ENCODE data around the gene SLC25A31.

The SLC25A31 gene

DNA sequence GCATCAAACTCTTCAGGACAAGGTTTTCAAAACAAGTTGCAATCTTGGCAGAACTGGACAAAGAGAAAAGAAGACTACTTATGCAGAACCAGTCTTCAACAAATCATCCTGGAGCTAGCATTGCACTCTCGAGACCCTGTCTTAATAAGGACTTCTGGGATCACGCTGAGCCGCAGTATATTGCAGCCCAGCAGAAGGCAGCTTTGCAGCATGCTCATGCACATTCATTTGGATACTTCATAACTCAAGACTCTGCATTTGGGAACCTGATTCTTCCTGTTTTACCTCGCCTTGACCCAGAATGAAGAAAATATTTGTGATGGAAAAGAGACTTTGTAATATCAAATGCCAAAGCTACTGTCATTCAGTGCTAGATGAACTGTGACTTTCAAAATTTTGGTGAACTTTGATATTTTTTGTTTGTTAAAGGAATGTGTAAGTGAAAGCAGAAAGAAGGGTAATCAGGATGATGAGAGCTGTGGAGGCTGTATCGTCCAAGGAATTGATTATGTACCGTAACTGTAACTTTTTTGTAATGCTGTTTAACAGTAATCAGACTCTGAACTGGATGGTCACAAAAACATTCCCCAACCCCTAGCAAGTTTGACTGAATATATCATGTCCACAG is 79.1 kb downstream of the SLC25A31 start:
- no peaks in the 10 kb centered on the region for H4K20me1 ChIP-seq (ENCODE audit: low read depth, low read length)
- H3K4me3 ChIP-seq (ENCODE audit: insufficient read depth, low read length, poor library complexity, severe bottlenecking), result no peak overlapping the region
- no peaks in the 10 kb centered on the region for H3K27me3 ChIP-seq (ENCODE audit: low read length)
- no peaks in the 10 kb centered on the region for H3K36me3 ChIP-seq (ENCODE audit: low read length)
- H2AFZ ChIP-seq (ENCODE audit: low read depth, low read length, severe bottlenecking), result no peak overlapping the region
- H3K9me2 ChIP-seq (replicated peaks; ENCODE audit: insufficient read depth, low read length), result no peaks in the 10 kb centered on the region
- no peaks in the 10 kb centered on the region for H3F3A ChIP-seq (ENCODE audit: insufficient read depth)
- TF ChIP-seq EZH2phosphoT487 (conservative IDR thresholded peaks at IDR 0.05; ENCODE audit: low read length), result no peak
- TF ChIP-seq, protein P1, sequence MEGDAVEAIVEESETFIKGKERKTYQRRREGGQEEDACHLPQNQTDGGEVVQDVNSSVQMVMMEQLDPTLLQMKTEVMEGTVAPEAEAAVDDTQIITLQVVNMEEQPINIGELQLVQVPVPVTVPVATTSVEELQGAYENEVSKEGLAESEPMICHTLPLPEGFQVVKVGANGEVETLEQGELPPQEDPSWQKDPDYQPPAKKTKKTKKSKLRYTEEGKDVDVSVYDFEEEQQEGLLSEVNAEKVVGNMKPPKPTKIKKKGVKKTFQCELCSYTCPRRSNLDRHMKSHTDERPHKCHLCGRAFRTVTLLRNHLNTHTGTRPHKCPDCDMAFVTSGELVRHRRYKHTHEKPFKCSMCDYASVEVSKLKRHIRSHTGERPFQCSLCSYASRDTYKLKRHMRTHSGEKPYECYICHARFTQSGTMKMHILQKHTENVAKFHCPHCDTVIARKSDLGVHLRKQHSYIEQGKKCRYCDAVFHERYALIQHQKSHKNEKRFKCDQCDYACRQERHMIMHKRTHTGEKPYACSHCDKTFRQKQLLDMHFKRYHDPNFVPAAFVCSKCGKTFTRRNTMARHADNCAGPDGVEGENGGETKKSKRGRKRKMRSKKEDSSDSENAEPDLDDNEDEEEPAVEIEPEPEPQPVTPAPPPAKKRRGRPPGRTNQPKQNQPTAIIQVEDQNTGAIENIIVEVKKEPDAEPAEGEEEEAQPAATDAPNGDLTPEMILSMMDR (IDR thresholded peaks at IDR 0.05; ENCODE audit: insufficient read depth, low read length, poor library complexity, severe bottlenecking), result no peak
- no peaks in the 10 kb centered on the region for H3K9me3 ChIP-seq (ENCODE audit: insufficient read depth, low read length)
- H3K9ac ChIP-seq (ENCODE audit: low read length), result no peak overlapping the region
- no peaks in the 10 kb centered on the region for H3K79me2 ChIP-seq (ENCODE audit: insufficient read depth, low read length)
- H3K4me2 ChIP-seq (ENCODE audit: low read depth, low read length, poor library complexity, severe bottlenecking), result no peak overlapping the region
- no peak overlapping the region for H3K27ac ChIP-seq (ENCODE audit: low read depth, low read length)

DNA sequence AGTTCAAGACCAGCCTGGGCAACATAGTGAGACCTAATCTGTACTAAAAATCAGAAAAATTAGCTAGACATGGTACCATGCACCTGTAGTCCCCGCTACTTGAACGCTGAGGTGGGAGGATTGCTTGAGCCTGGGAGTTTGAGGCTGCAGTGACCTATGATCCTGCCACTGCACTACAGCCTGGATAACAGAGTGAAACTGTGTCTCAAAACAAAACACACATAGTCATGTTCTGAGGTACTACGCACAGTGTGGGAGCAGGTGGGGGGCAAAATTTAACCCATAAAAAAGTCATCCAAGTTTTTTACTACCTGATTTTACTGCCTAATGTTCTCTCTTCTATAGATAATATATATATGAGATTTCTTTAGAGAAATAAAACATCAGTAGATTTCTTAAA is 80.4 kb downstream of the SLC25A31 start:
- H3K27ac ChIP-seq (ENCODE audit: low read depth, low read length), result no peak overlapping the region
- no peak for TF ChIP-seq EZH2phosphoT487 (conservative IDR thresholded peaks at IDR 0.05; ENCODE audit: low read length)
- TF ChIP-seq, protein P1 (IDR thresholded peaks at IDR 0.05; ENCODE audit: insufficient read depth, low read length, poor library complexity, severe bottlenecking), result no peak
- no peaks in the 10 kb centered on the region for H3K27me3 ChIP-seq (ENCODE audit: low read length)

DNA sequence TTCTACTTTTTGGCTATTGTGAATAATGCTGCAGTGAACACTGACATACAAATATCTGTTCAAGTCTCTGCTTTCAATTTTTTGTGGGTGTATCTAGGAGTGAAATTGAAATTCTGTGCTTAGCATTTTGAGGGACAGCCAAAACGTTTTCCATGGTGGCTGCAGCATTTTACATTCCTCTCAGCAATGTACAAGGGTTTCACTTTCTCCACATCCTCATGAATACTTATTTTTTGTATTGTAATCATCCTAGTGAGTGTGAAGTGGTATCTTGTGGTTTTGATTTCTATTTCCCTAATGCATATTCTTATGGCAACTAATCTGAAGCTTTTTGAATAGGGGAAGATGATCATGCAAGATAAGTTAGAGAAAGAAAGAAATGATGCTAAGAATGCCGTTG is 92.2 kb downstream of the SLC25A31 start:
- no peak overlapping the region for H2AFZ ChIP-seq (ENCODE audit: low read depth, low read length, severe bottlenecking)
- H3K9me3 ChIP-seq (ENCODE audit: insufficient read depth, low read length), result no peaks in the 10 kb centered on the region
- H3K9ac ChIP-seq (ENCODE audit: low read length), result no peak overlapping the region
- no peaks in the 10 kb centered on the region for H3K36me3 ChIP-seq (ENCODE audit: low read length)
- TF ChIP-seq, protein P1 (IDR thresholded peaks at IDR 0.05; ENCODE audit: insufficient read depth, low read length, poor library complexity, severe bottlenecking), result no peak
- TF ChIP-seq EZH2phosphoT487 (conservative IDR thresholded peaks at IDR 0.05; ENCODE audit: low read length), result no peak
- H3F3A ChIP-seq (ENCODE audit: insufficient read depth), result no peaks in the 10 kb centered on the region
- H3K27ac ChIP-seq (ENCODE audit: low read depth, low read length), result no peak overlapping the region
- H4K20me1 ChIP-seq (ENCODE audit: low read depth, low read length), result no peaks in the 10 kb centered on the region
- H3K27me3 ChIP-seq (ENCODE audit: low read length), result no peaks in the 10 kb centered on the region
- H3K9me2 ChIP-seq (replicated peaks; ENCODE audit: insufficient read depth, low read length), result no peaks in the 10 kb centered on the region
- H3K4me3 ChIP-seq (ENCODE audit: insufficient read depth, low read length, poor library complexity, severe bottlenecking), result no peak overlapping the region
- H3K4me2 ChIP-seq (ENCODE audit: low read depth, low read length, poor library complexity, severe bottlenecking), result no peak overlapping the region
- H3K79me2 ChIP-seq (ENCODE audit: insufficient read depth, low read length), result no peaks in the 10 kb centered on the region

More for the DNA sequence above, 80.4 kb downstream of the SLC25A31 start:
- no peaks in the 10 kb centered on the region for H3F3A ChIP-seq (ENCODE audit: insufficient read depth)
- no peak overlapping the region for H2AFZ ChIP-seq (ENCODE audit: low read depth, low read length, severe bottlenecking)
- no peaks in the 10 kb centered on the region for H3K79me2 ChIP-seq (ENCODE audit: insufficient read depth, low read length)
- H3K36me3 ChIP-seq (ENCODE audit: low read length), result no peaks in the 10 kb centered on the region
- no peak overlapping the region for H3K9ac ChIP-seq (ENCODE audit: low read length)
- no peak overlapping the region for H3K4me2 ChIP-seq (ENCODE audit: low read depth, low read length, poor library complexity, severe bottlenecking)
- no peaks in the 10 kb centered on the region for H4K20me1 ChIP-seq (ENCODE audit: low read depth, low read length)
- no peaks in the 10 kb centered on the region for H3K9me3 ChIP-seq (ENCODE audit: insufficient read depth, low read length)
- H3K4me3 ChIP-seq (ENCODE audit: insufficient read depth, low read length, poor library complexity, severe bottlenecking), result no peak overlapping the region
- H3K9me2 ChIP-seq (replicated peaks; ENCODE audit: insufficient read depth, low read length), result no peaks in the 10 kb centered on the region

Data from SU-DHL-6 (cell line).